ENCODE measurements around the gene GSE1. TPM values are rescaled to one million over a fixed set of nuclear protein-coding genes. Genes with fewer than 3 reads are reported as not detected.

GSE1 gene
- total RNA-seq, 1 experiment from 2014 or later: 1.9 TPM

GRCh38 chr16:85709766-85710585, 96.9 kb downstream of the GSE1 start:
- H3K27me3 ChIP-seq (ENCODE audit: low read length): no peaks in the 10 kb centered on the region
- no peak overlapping the region for H3K9ac ChIP-seq (ENCODE audit: low read length)
- no peaks in the 10 kb centered on the region for H4K20me1 ChIP-seq (ENCODE audit: insufficient read depth, low read depth, low read length)
- no peaks in the 10 kb centered on the region for H3K9me2 ChIP-seq (replicated peaks; ENCODE audit: insufficient read depth, low read length)
- H3K79me2 ChIP-seq (ENCODE audit: low read length): no peaks in the 10 kb centered on the region
- H3K4me3 ChIP-seq (ENCODE audit: low read length): no peak overlapping the region
- no peaks in the 10 kb centered on the region for H3K36me3 ChIP-seq (ENCODE audit: insufficient read depth, low read length)
- DNase-seq: no peak
- H3K4me2 ChIP-seq (ENCODE audit: low read depth, low read length, poor library complexity, severe bottlenecking): no peak overlapping the region
- H2AFZ ChIP-seq (ENCODE audit: low read length): no peak overlapping the region
- H3K9me3 ChIP-seq (ENCODE audit: low read length): peaks cover 4% of the 10 kb centered on the region; the same call in 1 of the 2 replicates
- H3K4me1 ChIP-seq (ENCODE audit: low read length): no peaks in the 10 kb centered on the region
- no peak overlapping the region for H3K27ac ChIP-seq (ENCODE audit: low read length)

DNA sequence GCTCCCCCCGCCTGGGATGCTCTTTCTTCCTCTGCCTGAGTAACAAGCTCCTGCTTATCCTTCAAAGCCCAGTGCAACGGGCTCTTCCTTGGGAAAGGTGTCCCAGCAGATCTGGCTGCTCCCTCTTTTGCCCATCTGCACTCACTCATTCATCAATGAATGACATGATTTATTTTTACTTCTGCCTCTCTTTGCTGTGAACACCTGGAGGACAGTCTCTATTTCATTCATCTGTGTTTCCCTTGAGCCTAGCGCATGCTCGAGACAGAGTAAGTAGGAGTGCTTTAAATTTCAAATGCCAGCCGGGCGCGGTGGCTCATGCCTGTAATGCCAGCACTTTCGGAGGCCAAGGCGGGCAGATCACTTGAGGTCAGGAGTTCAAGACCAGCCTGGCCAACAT, 97.6 kb downstream of the GSE1 start:
- no peak for DNase-seq
- Histone ChIP-seq H3K27ac (ENCODE audit: low read length) (no peak overlapping the region), H3K9ac (ENCODE audit: low read length) (no peak overlapping the region), H3K79me2 (ENCODE audit: low read length) (no peaks in the 10 kb centered on the region), H3K4me3 (ENCODE audit: low read length) (no peak overlapping the region), H3K4me2 (ENCODE audit: low read depth, low read length, poor library complexity, severe bottlenecking) (no peak overlapping the region), H3K9me2 (replicated peaks; ENCODE audit: insufficient read depth, low read length) (no peaks in the 10 kb centered on the region), H3K9me3 (ENCODE audit: low read length) (peaks cover 4% of the 10 kb centered on the region; the same call in 1 of the 2 replicates), H2AFZ (ENCODE audit: low read length) (no peak overlapping the region), H4K20me1 (ENCODE audit: insufficient read depth, low read depth, low read length) (no peaks in the 10 kb centered on the region), H3K27me3 (ENCODE audit: low read length) (no peaks in the 10 kb centered on the region), H3K4me1 (ENCODE audit: low read length) (no peaks in the 10 kb centered on the region), H3K36me3 (ENCODE audit: insufficient read depth, low read length) (no peaks in the 10 kb centered on the region)

GRCh38 chr16:85711982-85712587, 99.0 kb downstream of the GSE1 start:
- Histone ChIP-seq H3K4me2 (ENCODE audit: low read depth, low read length, poor library complexity, severe bottlenecking) (no peak overlapping the region), H3K9me3 (ENCODE audit: low read length) (peaks cover 4% of the 10 kb centered on the region; the same call in 1 of the 2 replicates), H3K79me2 (ENCODE audit: low read length) (no peaks in the 10 kb centered on the region), H3K9me2 (replicated peaks; ENCODE audit: insufficient read depth, low read length) (no peaks in the 10 kb centered on the region), H3K4me3 (ENCODE audit: low read length) (no peak overlapping the region), H3K9ac (ENCODE audit: low read length) (no peak overlapping the region), H2AFZ (ENCODE audit: low read length) (no peak overlapping the region), H3K27ac (ENCODE audit: low read length) (no peak overlapping the region), H3K4me1 (ENCODE audit: low read length) (no peaks in the 10 kb centered on the region), H3K27me3 (ENCODE audit: low read length) (no peaks in the 10 kb centered on the region), H4K20me1 (ENCODE audit: insufficient read depth, low read depth, low read length) (no peaks in the 10 kb centered on the region), H3K36me3 (ENCODE audit: insufficient read depth, low read length) (no peaks in the 10 kb centered on the region)
- no peak for DNase-seq

DNA sequence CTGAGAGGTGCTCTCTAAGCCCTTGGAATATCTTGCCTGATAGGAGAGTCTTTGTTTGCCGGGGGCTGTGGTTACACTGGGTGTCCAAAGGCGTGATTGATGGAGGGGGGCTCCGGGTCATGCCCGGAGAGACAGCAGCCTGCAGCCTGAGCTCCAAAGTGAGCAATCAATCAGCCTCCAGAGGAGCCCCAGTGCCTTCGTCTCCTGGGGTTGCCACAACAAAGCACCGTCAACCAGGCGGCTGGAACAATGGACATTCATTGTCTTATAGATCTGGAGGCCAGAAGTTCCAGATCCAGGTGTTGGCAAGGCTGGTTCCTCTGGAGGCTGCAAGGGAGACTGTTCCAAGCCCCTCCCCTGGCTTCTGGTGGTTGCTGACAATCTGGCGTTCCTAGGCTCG, 99.7 kb downstream of the GSE1 start:
- Histone ChIP-seq H4K20me1 (ENCODE audit: insufficient read depth, low read depth, low read length) (no peaks in the 10 kb centered on the region; the same call in 1 of the 2 replicates), H3K9ac (ENCODE audit: low read length) (no peak overlapping the region), H3K27me3 (ENCODE audit: low read length) (no peaks in the 10 kb centered on the region), H3K27ac (ENCODE audit: low read length) (no peak overlapping the region), H2AFZ (ENCODE audit: low read length) (no peak overlapping the region), H3K36me3 (ENCODE audit: insufficient read depth, low read length) (no peaks in the 10 kb centered on the region), H3K79me2 (ENCODE audit: low read length) (no peaks in the 10 kb centered on the region), H3K4me2 (ENCODE audit: low read depth, low read length, poor library complexity, severe bottlenecking) (no peak overlapping the region), H3K4me1 (ENCODE audit: low read length) (no peaks in the 10 kb centered on the region), H3K4me3 (ENCODE audit: low read length) (no peak overlapping the region), H3K9me2 (replicated peaks; ENCODE audit: insufficient read depth, low read length) (no peaks in the 10 kb centered on the region), H3K9me3 (ENCODE audit: low read length) (peaks cover 4% of the 10 kb centered on the region; the same call in 1 of the 2 replicates)
- no peak for DNase-seq

DNA sequence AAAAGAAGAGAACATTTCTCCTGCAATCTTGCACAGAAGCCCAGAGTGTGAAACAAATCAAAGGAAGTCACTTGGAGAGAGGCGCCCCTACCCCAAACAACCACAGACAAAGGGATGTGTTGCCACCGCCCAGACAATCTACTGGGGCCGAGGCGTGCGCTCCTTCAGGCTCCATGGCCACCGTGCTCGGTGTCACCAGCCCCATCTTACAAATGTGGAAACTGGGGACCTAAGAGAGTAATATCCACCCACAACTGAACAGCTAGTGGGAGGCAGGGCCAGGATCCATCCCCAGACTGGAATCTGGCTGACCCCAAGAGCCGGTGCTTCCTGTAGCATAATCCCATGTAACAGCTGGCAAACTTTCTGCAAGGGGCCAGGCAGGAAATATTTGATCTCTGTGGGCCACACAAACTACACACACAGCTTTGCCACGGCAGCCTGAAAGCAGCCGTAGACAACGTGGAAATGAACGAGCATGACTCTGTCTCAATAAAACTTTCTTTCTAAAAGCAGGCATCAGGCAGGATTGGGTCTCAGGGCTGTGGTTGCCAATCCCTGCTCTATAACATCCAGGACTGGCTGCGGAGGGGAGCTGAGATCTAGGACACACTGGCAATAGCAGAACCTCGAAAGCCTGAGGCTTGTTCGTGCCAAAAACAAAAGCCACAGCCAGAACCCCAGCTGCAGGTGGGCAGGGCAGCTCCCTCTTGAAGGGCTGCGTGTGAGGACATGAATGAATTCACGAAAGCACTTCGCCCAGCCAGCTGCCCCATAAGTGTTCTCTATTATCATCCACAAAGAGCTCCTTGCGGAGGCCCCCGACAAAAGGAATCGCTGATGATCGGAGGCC, 102.3 kb downstream of the GSE1 start:
- Histone ChIP-seq H3K27me3 (ENCODE audit: low read length) (no peaks in the 10 kb centered on the region), H3K27ac (ENCODE audit: low read length) (no peak overlapping the region), H3K9me3 (ENCODE audit: low read length) (peaks cover 4% of the 10 kb centered on the region; the same call in 1 of the 2 replicates), H3K4me3 (ENCODE audit: low read length) (no peak overlapping the region), H4K20me1 (ENCODE audit: insufficient read depth, low read depth, low read length) (peaks cover 4% of the 10 kb centered on the region; the same call in 1 of the 2 replicates), H3K9me2 (replicated peaks; ENCODE audit: insufficient read depth, low read length) (no peaks in the 10 kb centered on the region), H3K79me2 (ENCODE audit: low read length) (no peaks in the 10 kb centered on the region), H2AFZ (ENCODE audit: low read length) (no peak overlapping the region), H3K4me1 (ENCODE audit: low read length) (no peaks in the 10 kb centered on the region), H3K4me2 (ENCODE audit: low read depth, low read length, poor library complexity, severe bottlenecking) (no peak overlapping the region), H3K36me3 (ENCODE audit: insufficient read depth, low read length) (no peaks in the 10 kb centered on the region), H3K9ac (ENCODE audit: low read length) (no peak overlapping the region)
- no peak for DNase-seq

DNA sequence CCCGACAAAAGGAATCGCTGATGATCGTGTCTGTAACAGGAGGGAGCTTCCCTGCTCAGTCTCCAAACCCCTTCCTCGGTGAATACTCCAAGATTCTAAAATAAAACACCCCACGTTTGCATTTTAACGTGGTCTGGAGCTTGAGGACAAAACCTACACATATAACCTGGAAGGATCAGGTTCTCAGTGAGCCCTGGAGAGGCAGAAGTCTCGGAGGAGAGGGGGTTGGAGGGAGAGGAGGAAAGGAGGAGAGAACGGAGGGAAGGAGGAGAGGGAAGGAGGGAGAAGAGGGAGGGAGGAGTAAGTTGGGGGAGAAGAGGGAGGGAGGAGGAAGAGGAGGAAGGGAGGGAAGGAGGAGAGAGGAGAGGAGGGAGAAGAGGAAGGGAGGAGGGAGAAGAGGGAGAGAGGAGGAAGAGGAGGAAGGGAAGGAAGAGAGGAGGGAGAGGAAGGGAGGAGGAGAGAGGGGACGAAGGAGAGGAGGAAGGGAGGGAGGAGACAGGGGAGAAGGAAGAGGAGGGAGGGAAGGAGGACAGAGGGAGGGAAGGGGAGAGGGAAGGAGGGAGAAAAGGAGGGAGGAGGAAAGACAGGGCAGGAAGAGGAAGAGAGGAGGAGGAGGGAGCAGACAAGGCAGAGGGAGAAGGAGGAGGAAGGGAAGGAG, 103.0 kb downstream of the GSE1 start:
- H3K79me2 ChIP-seq (ENCODE audit: low read length): no peaks in the 10 kb centered on the region
- H3K27me3 ChIP-seq (ENCODE audit: low read length): no peaks in the 10 kb centered on the region
- H3K36me3 ChIP-seq (ENCODE audit: insufficient read depth, low read length): no peaks in the 10 kb centered on the region
- H3K9me3 ChIP-seq (ENCODE audit: low read length): peaks cover 4% of the 10 kb centered on the region; the same call in 1 of the 2 replicates
- H3K9ac ChIP-seq (ENCODE audit: low read length): no peak overlapping the region
- H2AFZ ChIP-seq (ENCODE audit: low read length): no peak overlapping the region
- no peak overlapping the region for H3K4me2 ChIP-seq (ENCODE audit: low read depth, low read length, poor library complexity, severe bottlenecking)
- H3K27ac ChIP-seq (ENCODE audit: low read length): no peak overlapping the region
- no peak for DNase-seq
- H3K9me2 ChIP-seq (replicated peaks; ENCODE audit: insufficient read depth, low read length): no peaks in the 10 kb centered on the region
- no peaks in the 10 kb centered on the region for H3K4me1 ChIP-seq (ENCODE audit: low read length)
- H4K20me1 ChIP-seq (ENCODE audit: insufficient read depth, low read depth, low read length): peaks cover 4% of the 10 kb centered on the region; the same call in 1 of the 2 replicates
- no peak overlapping the region for H3K4me3 ChIP-seq (ENCODE audit: low read length)

DNA sequence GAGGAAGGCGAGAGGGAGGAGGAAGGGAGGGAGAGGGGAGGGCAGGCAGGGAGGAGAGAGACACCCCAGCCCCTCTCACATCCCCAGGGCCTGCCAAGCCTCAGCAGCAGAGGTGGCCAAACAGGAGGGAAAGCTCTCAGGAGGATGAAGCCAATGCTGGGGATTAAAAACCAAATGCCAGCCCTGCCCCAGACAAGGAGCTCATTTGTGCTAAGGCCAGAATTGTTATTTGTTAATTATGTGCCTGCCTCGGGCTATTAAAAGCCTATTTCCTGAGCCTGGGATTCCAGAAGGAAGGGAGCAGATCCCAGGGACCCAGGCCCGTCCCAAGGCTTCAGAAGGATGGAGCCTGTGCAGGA, 103.5 kb downstream of the GSE1 start:
- no peaks in the 10 kb centered on the region for H3K9me2 ChIP-seq (replicated peaks; ENCODE audit: insufficient read depth, low read length)
- H4K20me1 ChIP-seq (ENCODE audit: insufficient read depth, low read depth, low read length): peaks cover 4% of the 10 kb centered on the region; the same call in 1 of the 2 replicates
- no peak overlapping the region for H3K9ac ChIP-seq (ENCODE audit: low read length)
- H3K4me1 ChIP-seq (ENCODE audit: low read length): no peaks in the 10 kb centered on the region
- no peaks in the 10 kb centered on the region for H3K36me3 ChIP-seq (ENCODE audit: insufficient read depth, low read length)
- H3K9me3 ChIP-seq (ENCODE audit: low read length): peaks cover 4% of the 10 kb centered on the region; the same call in 1 of the 2 replicates
- no peak overlapping the region for H3K27ac ChIP-seq (ENCODE audit: low read length)
- no peak overlapping the region for H2AFZ ChIP-seq (ENCODE audit: low read length)
- DNase-seq: no peak
- H3K4me3 ChIP-seq (ENCODE audit: low read length): no peak overlapping the region
- no peaks in the 10 kb centered on the region for H3K27me3 ChIP-seq (ENCODE audit: low read length)
- no peaks in the 10 kb centered on the region for H3K79me2 ChIP-seq (ENCODE audit: low read length)
- H3K4me2 ChIP-seq (ENCODE audit: low read depth, low read length, poor library complexity, severe bottlenecking): no peak overlapping the region

Measured in Karpas-422 (cell line).